PC-9 (cell line): ENCODE data around the gene PDCD4.

Experiments used
- CTCF ChIP-seq: fragments of 200-600 bp; sonication (generic); conservative IDR thresholded peaks from 2 replicates; pipeline ENCODE4 v1.6.1; 2017; ENCODE audit warnings: mixed run types, antibody characterized with exemption, mild to moderate bottlenecking, moderate library complexity
- EZH2 ChIP-seq: fragments of 200-600 bp; sonication (generic); IDR thresholded peaks from 2 replicates; pipeline ENCODE4 v1.8.0; 2017; ENCODE audit warnings: antibody characterized with exemption, low read depth

- no peak for TF ChIP-seq CTCF
- no peak for TF ChIP-seq EZH2
These were observed 9.6 kb upstream of the PDCD4 start for GRCh38 chr10:110861930-110862649.
